A673 (cell line): Measurements from ENCODE around the gene MEGF11.

Experiments used
- EZH2 ChIP-seq: fragments of 200-600 bp; sonication (generic); IDR thresholded peaks from 2 replicates; pipeline ENCODE4 v1.6.1; 2017; ENCODE audit warnings: borderline replicate concordance, low read depth, mild to moderate bottlenecking, mixed read lengths, antibody characterized with exemption, low read length; ENCODE audit not compliant: poor library complexity, severe bottlenecking
- TF ChIP-seq, protein P1 (sequence below): fragments of 300-800, 200-600 bp; sonication (generic); conservative IDR thresholded peaks from 2 replicates; pipeline ENCODE4 v1.5.1; 2017; ENCODE audit warnings: low read depth, mild to moderate bottlenecking, antibody characterized with exemption, low read length, moderate library complexity, mixed read lengths

DNA sequence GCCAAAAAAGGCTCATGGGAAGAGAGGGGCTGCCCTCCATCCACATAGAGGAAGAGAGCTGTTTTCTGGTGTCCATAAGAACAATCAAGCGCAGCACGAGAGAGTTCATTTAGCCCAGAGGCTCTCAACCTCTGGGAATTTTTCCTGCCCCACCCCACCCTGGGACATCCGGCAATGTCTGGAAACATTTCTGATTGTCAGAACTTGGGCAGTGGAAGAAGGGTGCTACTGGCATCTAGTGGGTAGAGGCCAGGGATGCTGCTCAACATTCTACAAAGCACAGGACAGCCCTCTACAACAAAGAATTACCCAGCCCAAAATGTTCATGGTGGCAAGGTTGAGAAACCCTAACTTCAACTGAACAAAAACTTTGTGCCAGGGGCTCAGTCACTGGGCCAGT is 291.4 kb downstream of the MEGF11 start:
- TF ChIP-seq, protein P1, sequence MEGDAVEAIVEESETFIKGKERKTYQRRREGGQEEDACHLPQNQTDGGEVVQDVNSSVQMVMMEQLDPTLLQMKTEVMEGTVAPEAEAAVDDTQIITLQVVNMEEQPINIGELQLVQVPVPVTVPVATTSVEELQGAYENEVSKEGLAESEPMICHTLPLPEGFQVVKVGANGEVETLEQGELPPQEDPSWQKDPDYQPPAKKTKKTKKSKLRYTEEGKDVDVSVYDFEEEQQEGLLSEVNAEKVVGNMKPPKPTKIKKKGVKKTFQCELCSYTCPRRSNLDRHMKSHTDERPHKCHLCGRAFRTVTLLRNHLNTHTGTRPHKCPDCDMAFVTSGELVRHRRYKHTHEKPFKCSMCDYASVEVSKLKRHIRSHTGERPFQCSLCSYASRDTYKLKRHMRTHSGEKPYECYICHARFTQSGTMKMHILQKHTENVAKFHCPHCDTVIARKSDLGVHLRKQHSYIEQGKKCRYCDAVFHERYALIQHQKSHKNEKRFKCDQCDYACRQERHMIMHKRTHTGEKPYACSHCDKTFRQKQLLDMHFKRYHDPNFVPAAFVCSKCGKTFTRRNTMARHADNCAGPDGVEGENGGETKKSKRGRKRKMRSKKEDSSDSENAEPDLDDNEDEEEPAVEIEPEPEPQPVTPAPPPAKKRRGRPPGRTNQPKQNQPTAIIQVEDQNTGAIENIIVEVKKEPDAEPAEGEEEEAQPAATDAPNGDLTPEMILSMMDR = no peak
- TF ChIP-seq EZH2 = no peak
